ENCODE measurements around the gene NID1. TPM values are rescaled to one million over a fixed set of nuclear protein-coding genes. Genes with fewer than 3 reads are reported as not detected.

NID1 gene
- total RNA-seq, 1 experiment from 2014 or later, result 19.2 TPM

GRCh38 chr1:236107121-236107907 is 42.4 kb upstream of the NID1 start:
- H3K9me3 Mint-ChIP-seq, result no peaks in the 10 kb centered on the region
- CTCF ChIA-PET, result interaction anchor here (1.2 kb wide), 1 partner anchor 23 kb away, joined by 3 read pairs; no protein-coding TSS in a partner anchor
- H3K36me3 Mint-ChIP-seq, result no peaks in the 10 kb centered on the region
- DNase-seq (ENCODE audit: low spot score) (no peak), ATAC-seq (no peak)
- H3K27me3 Mint-ChIP-seq (ENCODE audit: low read depth), result peaks cover 3% of the 10 kb centered on the region; the same call in 1 of the 2 replicates
- H3K4me3 Mint-ChIP-seq, result no peak overlapping the region
- H3K27ac Mint-ChIP-seq, result no peak overlapping the region
- TF ChIP-seq RORB (CRISPR knock-in tag; IDR thresholded peaks at IDR 0.05) (no peak), GTF2I (CRISPR knock-in tag; conservative IDR thresholded peaks at IDR 0.05) (0 out of 2 replicates have a peak, but pooled peaks have one; percentile 37)
- POLR2A ChIA-PET, result no interaction called here
- H3K4me1 Mint-ChIP-seq, result peaks cover 13% of the 10 kb centered on the region

GRCh38 chr1:236103646-236104218 is 38.8 kb upstream of the NID1 start:
- Mint-ChIP-seq H3K36me3 (no peaks in the 10 kb centered on the region), H3K4me3 (no peak overlapping the region; the same call in 1 of the 2 replicates), H3K4me1 (peaks cover 13% of the 10 kb centered on the region), H3K27ac (no peak overlapping the region), H3K27me3 (ENCODE audit: low read depth) (peaks cover 3% of the 10 kb centered on the region; the same call in 1 of the 2 replicates), H3K9me3 (no peaks in the 10 kb centered on the region)
- TF ChIP-seq ZNF232 (CRISPR knock-in tag; IDR thresholded peaks at IDR 0.05), result no peak
- peak; percentile 63; the same call in 1 of the 2 replicates for TF ChIP-seq CTCF (IDR thresholded peaks at IDR 0.05)
- peak; percentile 61 for ATAC-seq
- ChIA-PET CTCF (interaction anchor here (0.7 to 1.7 kb wide), 8 partner anchors 29 to 431 kb away, joined by 3 to 6 read pairs (median 4); no protein-coding TSS in a partner anchor), POLR2A (interaction anchor here (0.9 kb wide), 1 partner anchor 11 kb away, joined by 3 read pairs; no protein-coding TSS in a partner anchor)
- DNase-seq (ENCODE audit: low spot score), result peak; percentile 49

- CTCF ChIA-PET, result interaction anchor here (0.7 to 1.2 kb wide), 5 partner anchors 30 to 429 kb away, joined by 3 to 4 read pairs (median 3); no protein-coding TSS in a partner anchor
- Mint-ChIP-seq H3K27me3 (ENCODE audit: low read depth) (peaks cover 3% of the 10 kb centered on the region; the same call in 1 of the 2 replicates), H3K4me3 (peak overlapping the region; percentile 41), H3K27ac (no peak overlapping the region), H3K9me3 (no peaks in the 10 kb centered on the region), H3K4me1 (peaks cover 13% of the 10 kb centered on the region), H3K36me3 (no peaks in the 10 kb centered on the region)
- POLR2A ChIA-PET, result interaction anchor here (0.9 kb wide), 1 partner anchor 10 kb away, joined by 3 read pairs; no protein-coding TSS in a partner anchor
- DNase-seq (ENCODE audit: low spot score) (peak; percentile 56), ATAC-seq (peak; percentile 84)
- TF ChIP-seq E2F4 (CRISPR knock-in tag; IDR thresholded peaks at IDR 0.05; ENCODE audit: borderline replicate concordance, low read depth) (no peak), HMGXB4 (CRISPR knock-in tag; IDR thresholded peaks at IDR 0.05) (0 out of 2 replicates have a peak, but pooled peaks have one; percentile 4)
These were observed 38.2 kb upstream of the NID1 start for GRCh38 chr1:236103059-236103458.

- peak overlapping the region; percentile 41; the same call in 1 of the 2 replicates for H3K4me3 Mint-ChIP-seq
- no peaks in the 10 kb centered on the region for H3K9me3 Mint-ChIP-seq
- no peak for ATAC-seq
- no peak for DNase-seq (ENCODE audit: low spot score)
- ChIA-PET CTCF (interaction anchor here (0.7 to 1.2 kb wide), 5 partner anchors 30 to 429 kb away, joined by 3 to 4 read pairs (median 3); no protein-coding TSS in a partner anchor), POLR2A (interaction anchor here (0.9 kb wide), 1 partner anchor 10 kb away, joined by 3 read pairs; no protein-coding TSS in a partner anchor)
- no peak overlapping the region for H3K27ac Mint-ChIP-seq
- H3K4me1 Mint-ChIP-seq, result peaks cover 13% of the 10 kb centered on the region
- peaks cover 3% of the 10 kb centered on the region; the same call in 1 of the 2 replicates for H3K27me3 Mint-ChIP-seq (ENCODE audit: low read depth)
- H3K36me3 Mint-ChIP-seq, result no peaks in the 10 kb centered on the region
- TF ChIP-seq CREB1 (CRISPR knock-in tag; IDR thresholded peaks at IDR 0.05), result no peak
- no peak for TF ChIP-seq AR (CRISPR knock-in tag; IDR thresholded peaks at IDR 0.05)
- no peak for TF ChIP-seq ATF6 (CRISPR knock-in tag; IDR thresholded peaks at IDR 0.05)
- no peak for TF ChIP-seq ZNF121 (CRISPR knock-in tag; IDR thresholded peaks at IDR 0.05)
- no peak for TF ChIP-seq USF2 (CRISPR knock-in tag; IDR thresholded peaks at IDR 0.05)
- TF ChIP-seq OVOL2 (CRISPR knock-in tag; IDR thresholded peaks at IDR 0.05; ENCODE audit: borderline replicate concordance), result no peak
- no peak for TF ChIP-seq JAZF1 (CRISPR knock-in tag; IDR thresholded peaks at IDR 0.05)
These were observed 37.7 kb upstream of the NID1 start for GRCh38 chr1:236102611-236103010.
